ENCODE data around the gene ADAMTS17.
"Not testable (repeated sequence)": the region's sequence is repeated elsewhere in the genome, so short reads cannot be mapped to it uniquely, and the experiment has no call there.

Gene ADAMTS17

DNA sequence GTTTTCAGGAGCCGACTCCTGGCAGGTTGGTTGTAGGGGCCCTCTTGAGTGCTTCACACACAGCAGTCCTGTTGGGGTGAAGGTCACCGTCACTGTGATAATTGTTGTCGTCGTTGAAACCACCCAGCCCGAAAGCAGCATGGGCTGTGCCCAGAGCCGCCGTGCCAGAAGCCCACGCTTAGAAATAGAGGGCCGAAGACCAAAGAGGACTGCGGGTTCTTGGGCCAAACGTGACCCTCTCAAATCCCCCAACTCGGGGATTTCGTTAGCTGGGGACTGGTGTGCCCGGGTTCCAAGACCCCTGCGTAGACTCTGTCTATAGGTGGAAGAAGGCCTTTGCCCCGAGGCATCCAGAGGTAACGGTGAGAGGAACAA is 7.5 kb upstream of the ADAMTS17 start:
- ATAC-seq (ENCODE audit: low read depth), result no peak
- H3K4me3 Mint-ChIP-seq, result peak overlapping the region; percentile 89
- peaks cover 9% of the 10 kb centered on the region for H3K27me3 Mint-ChIP-seq
- peaks cover 3% of the 10 kb centered on the region for H3K4me1 Mint-ChIP-seq
- H3K9me3 Mint-ChIP-seq, result no peaks in the 10 kb centered on the region
- H3K27ac Mint-ChIP-seq, result peak overlapping the region; percentile 61
- no peak for DNase-seq (ENCODE audit: low spot score in 2 of 2)
- H3K36me3 Mint-ChIP-seq, result no peaks in the 10 kb centered on the region

DNA sequence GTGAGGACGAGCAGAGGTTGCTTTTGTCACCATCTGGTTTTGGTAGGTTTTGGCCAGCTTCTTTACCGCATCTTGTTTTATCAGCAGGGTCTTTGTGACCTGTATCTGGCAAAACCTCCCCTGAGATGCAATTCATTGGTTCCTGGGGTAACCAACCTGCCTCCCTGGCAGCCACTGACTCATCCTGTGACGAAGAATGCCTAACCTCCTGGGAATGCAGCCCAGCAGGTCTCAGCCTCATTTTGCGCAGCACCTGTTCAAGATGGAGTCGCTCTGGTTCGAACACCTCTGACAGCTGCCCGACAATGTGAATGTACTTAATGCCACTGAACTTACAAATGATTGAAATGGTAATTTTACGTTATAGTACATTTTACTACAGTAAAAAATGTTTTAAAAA is 6.8 kb upstream of the ADAMTS17 start:
- Mint-ChIP-seq H3K27me3 (peaks cover 9% of the 10 kb centered on the region), H3K36me3 (no peaks in the 10 kb centered on the region), H3K4me3 (no peak overlapping the region), H3K4me1 (peaks cover 3% of the 10 kb centered on the region), H3K27ac (no peak overlapping the region), H3K9me3 (no peaks in the 10 kb centered on the region)
- DNase-seq (ENCODE audit: low spot score in 2 of 2) (no peak), ATAC-seq (ENCODE audit: low read depth) (no peak)

DNA sequence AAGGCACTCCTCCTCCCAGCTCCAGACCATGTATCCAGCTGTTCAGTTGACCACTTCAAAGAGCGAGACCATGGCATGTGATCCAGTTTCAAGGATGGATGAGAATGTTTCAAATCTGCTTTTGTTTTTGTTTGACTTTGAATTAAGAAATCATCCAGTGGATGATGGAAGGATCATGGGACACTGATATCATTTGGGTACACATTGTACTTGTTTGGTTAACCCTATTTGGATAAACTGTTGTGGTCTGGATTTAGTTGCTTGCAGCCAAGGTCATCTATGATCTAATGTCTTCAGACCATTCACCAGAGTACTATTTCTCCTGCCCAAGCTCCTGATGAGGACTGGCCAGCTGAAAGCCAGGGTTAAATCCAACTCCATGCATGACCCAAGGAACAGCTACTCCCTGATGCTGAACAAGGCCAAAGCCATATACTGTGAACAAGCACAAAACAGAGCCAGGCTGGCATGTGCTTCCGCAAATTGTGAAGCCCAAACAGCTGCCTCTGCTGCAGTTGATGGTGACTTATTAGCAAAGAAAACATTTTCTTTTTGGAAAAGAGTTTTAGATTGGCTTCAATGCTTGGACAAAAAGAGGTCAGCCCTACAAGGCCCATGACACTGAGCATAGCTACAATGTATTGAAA is 5.2 kb upstream of the ADAMTS17 start:
- ATAC-seq (ENCODE audit: low read depth) (no peak), DNase-seq (ENCODE audit: low spot score in 2 of 2) (no peak)
- Mint-ChIP-seq H3K27ac (no peak overlapping the region), H3K27me3 (peaks cover 5% of the 10 kb centered on the region), H3K36me3 (no peaks in the 10 kb centered on the region), H3K4me3 (no peak overlapping the region), H3K4me1 (peaks cover 3% of the 10 kb centered on the region), H3K9me3 (no peaks in the 10 kb centered on the region)

- Mint-ChIP-seq H3K4me3 (no peak overlapping the region), H3K4me1 (peaks cover under 1% of the 10 kb centered on the region), H3K36me3 (no peaks in the 10 kb centered on the region), H3K27ac (no peak overlapping the region), H3K9me3 (no peaks in the 10 kb centered on the region), H3K27me3 (peaks cover 2% of the 10 kb centered on the region)
- DNase-seq (ENCODE audit: low spot score in 2 of 2), result no peak
- ATAC-seq (ENCODE audit: low read depth), result no peak
Measured at GRCh38 chr15:100345438-100345837, 3.7 kb upstream of the ADAMTS17 start.

DNA sequence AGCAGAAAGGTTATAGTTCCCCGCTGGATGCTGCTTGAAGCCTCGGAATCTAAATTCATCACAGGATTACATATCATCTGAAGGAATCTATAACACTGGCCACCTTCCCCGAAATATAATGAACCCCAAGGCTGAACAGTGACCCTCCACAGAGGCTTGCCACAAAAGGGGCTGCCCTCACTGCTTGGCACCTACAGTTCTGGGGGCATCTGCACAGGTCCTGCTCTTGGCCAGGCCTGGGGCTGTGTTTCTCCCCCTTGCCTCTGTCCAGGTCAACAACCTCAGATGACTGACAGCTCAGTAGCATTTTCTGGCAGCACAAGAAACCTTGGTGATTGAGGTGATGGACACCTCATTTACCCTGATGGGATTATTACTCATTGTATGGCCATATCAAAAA is 1.5 kb upstream of the ADAMTS17 start:
- Mint-ChIP-seq H3K27ac (no peak overlapping the region), H3K36me3 (no peaks in the 10 kb centered on the region), H3K9me3 (no peaks in the 10 kb centered on the region), H3K4me3 (no peak overlapping the region), H3K27me3 (peaks cover 13% of the 10 kb centered on the region), H3K4me1 (peaks cover 2% of the 10 kb centered on the region)
- ATAC-seq (ENCODE audit: low read depth), result no peak
- no peak for DNase-seq (ENCODE audit: low spot score in 2 of 2)

DNA sequence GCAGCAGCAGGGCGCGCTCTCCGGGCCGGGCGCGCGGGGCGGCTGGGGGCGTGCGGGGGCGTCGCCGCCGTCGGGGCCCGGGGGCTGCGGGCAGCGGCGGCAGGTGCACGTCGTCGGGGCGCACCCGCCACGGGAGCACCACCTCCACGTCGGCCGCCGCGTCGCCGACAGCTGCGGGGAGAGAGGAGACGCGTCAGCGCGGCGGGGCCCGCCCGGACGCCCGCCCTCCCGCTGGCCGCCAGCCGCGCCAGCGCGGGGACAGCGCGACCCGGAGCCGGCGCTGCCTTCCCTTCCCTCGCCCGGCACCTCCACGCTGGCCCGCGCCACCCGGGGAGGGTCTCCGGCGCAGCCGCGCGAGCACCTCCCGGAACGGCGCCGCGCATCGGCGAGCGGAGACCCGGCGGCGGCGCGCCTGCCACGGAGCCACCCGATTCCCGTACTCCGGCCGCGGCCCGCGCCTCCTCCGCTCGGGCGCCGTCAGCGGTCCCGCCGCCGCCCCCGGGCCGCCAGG is 481 bp downstream of the ADAMTS17 start:
- Mint-ChIP-seq H3K4me3 (peak overlapping the region; percentile 49), H3K27ac (no peak overlapping the region), H3K36me3 (no peaks in the 10 kb centered on the region), H3K27me3 (peaks cover 18% of the 10 kb centered on the region), H3K9me3 (no peaks in the 10 kb centered on the region), H3K4me1 (peaks cover 2% of the 10 kb centered on the region)
- DNase-seq (ENCODE audit: low spot score in 2 of 2) (peak in 1 of 2 donors; percentile 27), ATAC-seq (ENCODE audit: low read depth) (peak; percentile 7)

DNA sequence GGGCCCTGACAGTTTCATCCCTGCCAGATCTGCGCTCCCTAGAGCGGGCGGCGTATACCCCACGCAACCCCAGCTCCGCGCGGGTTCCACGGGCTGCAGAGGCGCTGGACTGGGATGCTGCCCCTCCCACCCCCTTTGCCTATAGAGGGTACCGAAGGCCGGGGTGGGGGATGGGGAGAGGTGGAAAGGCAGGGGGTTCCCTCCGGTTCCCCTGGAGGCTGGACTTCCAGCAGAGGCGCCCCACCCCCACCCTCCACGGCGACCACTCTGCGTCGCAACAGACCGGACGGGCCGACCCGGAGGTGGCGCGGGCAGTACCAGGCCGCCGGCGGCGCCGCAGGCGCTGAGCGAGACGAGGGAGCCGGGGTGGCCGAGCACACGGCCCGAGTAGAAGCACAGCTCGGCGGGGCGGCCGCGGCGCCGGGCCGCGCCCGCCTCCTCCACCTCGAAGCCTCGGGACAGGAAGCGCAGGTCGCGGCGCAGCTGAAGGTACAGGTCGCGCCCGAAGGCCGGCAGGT is 995 bp downstream of the ADAMTS17 start:
- Mint-ChIP-seq H3K9me3 (no peaks in the 10 kb centered on the region), H3K27me3 (peaks cover 19% of the 10 kb centered on the region), H3K36me3 (no peaks in the 10 kb centered on the region), H3K4me3 (peak overlapping the region; percentile 70), H3K4me1 (peaks cover 2% of the 10 kb centered on the region), H3K27ac (no peak overlapping the region)
- no peak for DNase-seq (ENCODE audit: low spot score in 2 of 2)
- no peak for ATAC-seq (ENCODE audit: low read depth)

DNA sequence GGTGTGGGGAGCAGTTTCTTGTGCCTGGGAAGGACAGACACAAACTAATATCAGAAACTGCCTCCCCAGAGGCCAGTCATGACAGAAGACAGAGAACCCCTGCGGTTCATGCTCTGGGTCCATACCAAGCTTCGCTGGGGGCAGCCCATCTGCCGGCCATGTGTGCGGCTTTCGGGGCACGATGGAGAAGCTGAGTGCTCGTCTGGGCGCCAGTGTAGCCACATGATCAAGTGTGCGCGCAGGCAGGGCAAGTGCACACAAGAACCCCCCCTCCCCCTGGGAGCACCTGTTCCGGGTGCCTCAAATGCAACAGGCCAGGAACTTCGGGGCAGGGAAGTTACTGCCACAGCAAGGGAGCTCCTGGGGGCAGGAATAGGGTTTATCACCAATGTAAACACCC is 1.8 kb downstream of the ADAMTS17 start:
- Mint-ChIP-seq H3K4me3 (peak overlapping the region; percentile 70), H3K27ac (no peak overlapping the region), H3K9me3 (no peaks in the 10 kb centered on the region), H3K27me3 (peaks cover 20% of the 10 kb centered on the region), H3K4me1 (peaks cover 2% of the 10 kb centered on the region), H3K36me3 (no peaks in the 10 kb centered on the region)
- ATAC-seq (ENCODE audit: low read depth) (no peak), DNase-seq (ENCODE audit: low spot score in 2 of 2) (no peak)

DNA sequence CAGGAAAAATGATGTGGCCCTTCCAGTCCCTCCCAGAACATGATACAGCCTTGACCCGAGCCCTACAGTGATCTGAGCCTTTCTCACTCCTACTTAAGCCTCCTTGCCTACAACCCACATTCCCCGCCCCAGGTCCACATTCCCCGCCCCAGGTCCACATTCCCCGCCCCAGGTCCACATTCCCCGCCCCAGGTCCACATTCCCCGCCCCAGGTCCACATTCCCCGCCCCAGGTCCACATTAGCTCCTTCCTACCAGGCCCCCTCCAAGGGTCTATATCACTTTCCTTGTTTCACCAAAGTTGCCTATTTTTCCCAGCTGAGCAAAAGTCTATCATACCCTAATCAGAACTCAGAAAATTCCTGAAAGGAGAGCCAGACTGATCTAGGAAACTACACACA is 2.3 kb downstream of the ADAMTS17 start:
- not testable (repeated sequence) for H3K4me3 Mint-ChIP-seq; ATAC-seq (ENCODE audit: low read depth); H3K27ac Mint-ChIP-seq; H3K4me1 Mint-ChIP-seq; H3K9me3 Mint-ChIP-seq; DNase-seq (ENCODE audit: low spot score in 2 of 2); H3K36me3 Mint-ChIP-seq
- H3K27me3 Mint-ChIP-seq, result peaks cover 22% of the 10 kb centered on the region

GRCh38 chr15:100338971-100339444 is 2.8 kb downstream of the ADAMTS17 start:
- no peak for DNase-seq (ENCODE audit: low spot score in 2 of 2)
- Mint-ChIP-seq H3K27ac (no peak overlapping the region), H3K36me3 (no peaks in the 10 kb centered on the region), H3K4me1 (peaks cover 2% of the 10 kb centered on the region), H3K27me3 (peaks cover 22% of the 10 kb centered on the region), H3K4me3 (no peak overlapping the region), H3K9me3 (no peaks in the 10 kb centered on the region)
- ATAC-seq (ENCODE audit: low read depth), result no peak

- no peak overlapping the region for H3K4me3 Mint-ChIP-seq
- H3K36me3 Mint-ChIP-seq, result no peaks in the 10 kb centered on the region
- H3K4me1 Mint-ChIP-seq, result peaks cover 2% of the 10 kb centered on the region
- H3K27me3 Mint-ChIP-seq, result peaks cover 22% of the 10 kb centered on the region
- ATAC-seq (ENCODE audit: low read depth), result no peak
- no peak for DNase-seq (ENCODE audit: low spot score in 2 of 2)
- no peak overlapping the region for H3K27ac Mint-ChIP-seq
- no peaks in the 10 kb centered on the region for H3K9me3 Mint-ChIP-seq
Measured at GRCh38 chr15:100338247-100338646, 3.5 kb downstream of the ADAMTS17 start.

DNA sequence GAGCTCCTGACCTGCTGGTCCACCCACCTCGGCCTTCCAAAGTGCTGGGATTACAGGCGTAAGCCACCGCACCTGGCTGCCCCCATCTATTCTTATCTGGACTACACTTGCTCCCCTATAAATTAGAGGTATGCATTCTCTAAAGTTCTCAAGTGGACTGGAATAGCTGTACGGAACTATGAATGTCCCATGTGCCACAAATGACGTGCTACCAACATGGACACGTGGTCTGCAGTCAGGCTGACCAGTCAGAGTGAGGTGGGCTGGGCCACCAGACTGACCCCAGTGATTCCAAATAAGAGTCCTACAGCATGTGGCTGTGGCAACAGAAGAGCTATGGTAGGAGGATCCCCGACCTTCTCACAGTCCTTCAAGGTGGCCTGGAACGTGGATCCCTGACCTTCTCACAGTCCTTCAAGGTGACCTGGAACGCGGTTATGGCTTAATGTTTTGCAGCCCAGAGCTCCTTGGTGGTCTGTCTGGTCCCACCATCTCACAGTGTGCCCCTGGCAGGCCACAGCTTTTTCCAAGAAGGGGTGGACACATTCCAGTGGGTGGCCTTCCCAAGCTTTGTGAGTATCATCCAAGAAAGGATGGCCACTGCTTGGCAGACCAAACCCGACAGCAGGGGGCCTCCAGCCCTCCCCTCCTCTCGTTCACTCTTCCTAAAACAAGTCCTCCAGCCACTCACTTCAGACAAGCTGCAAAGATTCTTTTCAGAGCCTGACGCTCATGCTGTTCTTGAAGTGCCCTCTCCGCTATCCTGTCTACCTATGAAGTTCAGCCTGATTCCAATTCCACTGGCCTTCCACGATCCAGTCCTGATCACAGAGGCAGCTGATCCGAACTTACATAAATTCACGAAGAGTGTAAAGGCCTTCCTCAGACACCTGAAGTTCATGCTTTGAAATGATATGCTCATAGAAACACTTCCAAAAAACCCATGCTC is 4.4 kb downstream of the ADAMTS17 start:
- ATAC-seq (ENCODE audit: low read depth) (no peak), DNase-seq (ENCODE audit: low spot score in 2 of 2) (no peak)
- H3K27me3 Mint-ChIP-seq, result peaks cover 26% of the 10 kb centered on the region
- H3K9me3 Mint-ChIP-seq, result no peaks in the 10 kb centered on the region
- H3K36me3 Mint-ChIP-seq, result no peaks in the 10 kb centered on the region
- H3K4me3 Mint-ChIP-seq, result no peak overlapping the region
- H3K27ac Mint-ChIP-seq, result no peak overlapping the region
- H3K4me1 Mint-ChIP-seq, result peaks cover 2% of the 10 kb centered on the region

DNA sequence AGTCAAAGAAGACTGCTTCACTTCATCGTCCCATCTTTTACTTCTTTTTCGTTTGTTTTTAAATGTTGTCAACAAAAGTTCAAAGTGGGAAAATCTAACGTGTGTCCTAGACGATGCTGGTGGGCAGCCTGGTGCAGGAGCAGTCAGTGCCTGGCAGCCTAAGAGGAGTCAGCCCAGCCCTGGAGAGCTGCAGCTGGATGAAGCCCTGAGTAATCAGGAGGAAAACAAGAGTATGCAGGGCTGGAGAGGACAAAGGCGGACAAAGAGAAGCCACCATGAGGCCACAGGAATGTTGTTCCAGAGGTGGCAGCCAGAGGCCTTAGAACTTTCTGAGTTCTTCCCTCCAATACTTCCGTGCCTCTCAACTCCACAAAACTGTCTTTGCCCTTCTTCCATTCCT is 5.7 kb downstream of the ADAMTS17 start:
- Mint-ChIP-seq H3K4me3 (no peak overlapping the region), H3K36me3 (no peaks in the 10 kb centered on the region), H3K9me3 (no peaks in the 10 kb centered on the region), H3K4me1 (peaks cover 2% of the 10 kb centered on the region), H3K27ac (no peak overlapping the region), H3K27me3 (peaks cover 26% of the 10 kb centered on the region)
- ATAC-seq (ENCODE audit: low read depth), result no peak
- no peak for DNase-seq (ENCODE audit: low spot score in 2 of 2)

- H3K4me3 Mint-ChIP-seq, result no peak overlapping the region
- ATAC-seq (ENCODE audit: low read depth) (no peak), DNase-seq (ENCODE audit: low spot score in 2 of 2) (no peak)
- no peaks in the 10 kb centered on the region for H3K9me3 Mint-ChIP-seq
- peaks cover 2% of the 10 kb centered on the region for H3K4me1 Mint-ChIP-seq
- H3K27me3 Mint-ChIP-seq, result peaks cover 27% of the 10 kb centered on the region
- H3K36me3 Mint-ChIP-seq, result no peaks in the 10 kb centered on the region
- no peak overlapping the region for H3K27ac Mint-ChIP-seq
Measured at GRCh38 chr15:100335335-100335999, 6.3 kb downstream of the ADAMTS17 start.
